GM11168 (cell line): ENCODE results near the gene MYO9A.

ENCODE experiments used
- in situ Hi-C: fragments of 300-500 bp; cut with MboI; formaldehyde crosslinking; loops from one replicate; pipeline ENCODE4 v1.12.0; 2022; ENCODE audit warnings: low sequenced_read_pairs; ENCODE audit not compliant: unreplicated experiment

Gene MYO9A

DNA sequence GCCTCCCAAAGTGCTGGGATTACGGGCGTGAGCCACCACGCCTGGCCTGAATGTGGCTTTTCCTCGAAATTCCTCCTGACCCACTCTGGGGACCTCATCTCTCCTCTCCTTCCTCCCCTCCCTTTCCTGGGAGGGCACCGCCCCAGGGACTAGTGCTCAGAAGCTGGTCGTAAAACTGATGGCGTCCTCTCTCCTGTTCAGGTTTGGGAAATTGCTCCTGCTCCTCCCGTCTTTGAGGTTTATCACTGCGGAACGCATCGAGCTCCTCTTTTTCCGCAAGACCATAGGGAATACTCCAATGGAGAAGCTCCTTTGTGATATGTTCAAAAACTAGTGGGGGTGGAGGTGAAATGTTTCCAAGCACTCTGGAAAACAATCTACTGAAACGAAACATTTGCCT is 300.6 kb downstream of the MYO9A start:
- in situ Hi-C loops, result no loop called here

DNA sequence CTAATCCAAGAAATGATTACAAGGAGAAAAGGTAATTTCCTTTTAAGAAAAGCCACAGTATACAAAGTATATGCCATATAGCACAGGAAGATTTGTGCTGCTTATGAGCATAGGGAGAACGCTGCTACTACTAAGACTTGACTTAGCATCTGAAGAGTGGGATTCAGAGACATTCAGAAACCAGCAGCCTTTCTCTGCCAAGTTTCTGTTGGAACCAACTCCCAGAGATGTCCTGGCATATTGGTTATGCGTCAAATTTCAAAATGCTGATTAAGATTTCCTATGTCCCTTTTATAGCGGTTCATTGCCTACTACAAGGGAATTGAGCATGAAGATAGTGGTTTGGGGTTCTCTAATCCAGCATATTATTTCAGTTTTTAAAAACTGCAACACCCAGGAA is 302.6 kb downstream of the MYO9A start:
- in situ Hi-C loops, result no loop called here

DNA sequence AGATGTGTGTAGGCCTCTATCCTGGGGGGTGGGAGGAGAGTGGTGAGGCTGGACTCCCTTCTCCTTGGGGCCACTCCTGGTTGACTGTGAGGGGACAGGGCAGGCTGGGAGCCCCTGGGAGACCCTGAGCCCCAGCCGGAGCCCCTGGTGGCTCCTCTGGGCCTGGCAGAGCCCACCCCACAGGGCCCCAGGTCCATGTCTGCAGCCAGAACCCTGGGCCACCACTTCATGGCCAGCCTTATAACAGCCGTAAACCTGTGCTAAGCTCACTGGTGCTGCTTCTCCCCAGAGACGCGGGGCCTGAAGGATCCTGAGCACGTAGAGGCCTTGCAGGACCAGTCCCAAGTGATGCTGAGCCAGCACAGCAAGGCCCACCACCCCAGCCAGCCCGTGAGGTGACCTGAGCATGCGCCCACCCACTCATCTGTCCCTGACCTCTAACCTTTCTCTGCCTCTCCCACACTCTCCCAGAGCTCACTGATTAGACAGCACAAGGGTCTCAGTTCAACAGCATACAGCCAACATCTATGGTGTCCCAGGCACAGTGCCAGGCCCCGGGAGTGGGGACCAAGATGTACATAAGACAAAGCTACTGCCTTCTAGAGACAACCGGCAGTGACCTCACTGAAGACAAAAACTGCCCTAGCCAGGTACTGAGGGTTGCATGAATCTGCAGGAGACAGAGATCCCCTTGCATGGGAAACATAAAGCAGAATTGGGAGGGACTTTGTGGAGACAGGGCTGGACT is 304.1 kb downstream of the MYO9A start:
- in situ Hi-C loops, result no loop called here

DNA sequence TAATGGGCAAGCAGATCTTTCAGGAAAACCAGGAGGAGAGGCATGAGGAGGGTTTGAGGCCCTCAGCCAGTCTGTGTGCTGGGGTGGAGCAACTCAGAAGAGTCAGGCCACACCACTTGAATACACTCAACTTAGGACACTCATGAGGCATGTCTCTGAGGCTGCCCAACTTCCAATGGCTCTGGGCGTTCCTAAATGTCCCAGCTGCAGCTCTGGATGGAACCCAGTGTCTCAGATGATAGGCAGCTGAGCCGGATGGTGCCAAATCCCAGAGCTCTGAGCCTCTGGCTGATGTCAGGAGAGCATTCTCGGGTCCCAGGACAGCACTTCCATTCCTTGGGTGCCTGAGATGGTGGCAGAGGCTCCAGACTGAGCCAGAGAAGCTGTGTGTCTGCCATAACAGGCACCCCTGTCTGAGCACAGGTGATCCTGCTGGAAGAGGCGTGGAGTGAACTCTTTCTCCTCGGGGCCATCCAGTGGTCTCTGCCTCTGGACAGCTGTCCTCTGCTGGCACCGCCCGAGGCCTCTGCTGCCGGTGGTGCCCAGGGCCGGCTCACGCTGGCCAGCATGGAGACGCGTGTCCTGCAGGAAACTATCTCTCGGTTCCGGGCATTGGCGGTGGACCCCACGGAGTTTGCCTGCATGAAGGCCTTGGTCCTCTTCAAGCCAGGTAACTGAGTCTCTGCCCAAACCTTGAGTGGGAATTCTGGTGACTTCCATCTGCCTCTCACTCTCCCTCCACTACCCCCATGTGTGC is 304.8 kb downstream of the MYO9A start:
- in situ Hi-C loops, result no loop called here

DNA sequence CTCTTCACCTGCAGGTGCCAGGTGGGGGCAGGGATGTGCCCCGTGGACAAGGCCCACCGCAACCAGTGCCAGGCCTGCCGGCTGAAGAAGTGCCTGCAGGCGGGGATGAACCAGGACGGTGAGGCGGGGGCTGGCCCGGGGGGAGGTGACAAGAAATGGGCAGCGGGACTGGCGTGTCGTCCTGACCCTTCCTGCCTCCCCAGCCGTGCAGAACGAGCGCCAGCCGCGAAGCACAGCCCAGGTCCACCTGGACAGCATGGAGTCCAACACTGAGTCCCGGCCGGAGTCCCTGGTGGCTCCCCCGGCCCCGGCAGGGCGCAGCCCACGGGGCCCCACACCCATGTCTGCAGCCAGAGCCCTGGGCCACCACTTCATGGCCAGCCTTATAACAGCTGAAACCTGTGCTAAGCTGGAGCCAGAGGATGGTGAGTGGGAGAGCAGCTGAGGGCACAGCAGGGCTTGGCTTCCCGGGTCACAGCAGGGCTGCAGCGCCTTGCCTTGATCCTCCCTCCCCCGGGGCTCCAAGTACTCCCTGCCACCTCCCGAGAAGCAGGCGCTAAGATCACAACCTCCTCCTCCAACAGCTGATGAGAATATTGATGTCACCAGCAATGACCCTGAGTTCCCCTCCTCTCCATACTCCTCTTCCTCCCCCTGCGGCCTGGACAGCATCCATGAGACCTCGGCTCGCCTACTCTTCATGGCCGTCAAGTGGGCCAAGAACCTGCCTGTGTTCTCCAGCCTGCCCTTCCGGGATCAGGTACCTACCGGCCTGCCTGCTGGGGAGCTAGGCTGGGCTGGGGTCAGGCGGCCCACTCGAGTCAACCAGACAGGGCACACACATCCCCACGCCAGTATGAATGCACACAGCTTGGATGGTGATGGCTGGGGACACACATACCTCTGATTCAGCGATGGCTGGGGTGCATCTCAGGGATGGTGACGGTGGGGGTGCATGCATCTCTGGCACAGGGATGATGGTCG is 305.9 kb downstream of the MYO9A start:
- in situ Hi-C loops, result no loop called here

DNA sequence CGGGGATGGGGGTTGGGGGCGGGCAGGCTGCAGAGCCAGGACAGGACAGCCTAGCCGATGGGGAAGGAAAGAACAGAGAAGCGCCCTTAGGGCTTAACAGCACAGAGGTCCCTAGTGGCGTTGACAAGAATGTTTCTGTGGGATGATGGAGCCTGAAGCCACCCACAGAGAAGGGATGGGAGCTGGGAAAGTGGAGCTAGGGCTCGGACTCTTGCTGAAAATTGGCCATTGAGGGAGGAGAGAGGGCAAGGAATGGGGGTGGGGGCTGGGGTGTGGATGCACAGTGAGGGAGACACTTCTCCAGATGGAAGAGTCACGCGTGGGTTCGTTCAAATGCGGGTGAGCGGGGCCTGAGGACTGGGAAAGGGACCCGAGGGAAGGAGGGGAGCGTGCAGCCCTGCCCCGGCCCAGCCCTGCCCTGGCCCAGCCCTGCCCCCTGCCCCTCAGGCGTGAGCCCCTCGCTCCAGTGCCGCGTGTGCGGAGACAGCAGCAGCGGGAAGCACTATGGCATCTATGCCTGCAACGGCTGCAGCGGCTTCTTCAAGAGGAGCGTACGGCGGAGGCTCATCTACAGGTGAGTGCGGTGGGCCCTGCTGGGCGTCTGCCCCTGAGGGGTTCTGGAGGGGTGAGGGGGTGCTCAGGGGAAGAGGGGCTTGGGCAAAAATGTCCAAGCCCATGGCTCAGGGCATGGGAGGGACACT is 306.8 kb downstream of the MYO9A start:
- in situ Hi-C loops, result no loop called here

DNA sequence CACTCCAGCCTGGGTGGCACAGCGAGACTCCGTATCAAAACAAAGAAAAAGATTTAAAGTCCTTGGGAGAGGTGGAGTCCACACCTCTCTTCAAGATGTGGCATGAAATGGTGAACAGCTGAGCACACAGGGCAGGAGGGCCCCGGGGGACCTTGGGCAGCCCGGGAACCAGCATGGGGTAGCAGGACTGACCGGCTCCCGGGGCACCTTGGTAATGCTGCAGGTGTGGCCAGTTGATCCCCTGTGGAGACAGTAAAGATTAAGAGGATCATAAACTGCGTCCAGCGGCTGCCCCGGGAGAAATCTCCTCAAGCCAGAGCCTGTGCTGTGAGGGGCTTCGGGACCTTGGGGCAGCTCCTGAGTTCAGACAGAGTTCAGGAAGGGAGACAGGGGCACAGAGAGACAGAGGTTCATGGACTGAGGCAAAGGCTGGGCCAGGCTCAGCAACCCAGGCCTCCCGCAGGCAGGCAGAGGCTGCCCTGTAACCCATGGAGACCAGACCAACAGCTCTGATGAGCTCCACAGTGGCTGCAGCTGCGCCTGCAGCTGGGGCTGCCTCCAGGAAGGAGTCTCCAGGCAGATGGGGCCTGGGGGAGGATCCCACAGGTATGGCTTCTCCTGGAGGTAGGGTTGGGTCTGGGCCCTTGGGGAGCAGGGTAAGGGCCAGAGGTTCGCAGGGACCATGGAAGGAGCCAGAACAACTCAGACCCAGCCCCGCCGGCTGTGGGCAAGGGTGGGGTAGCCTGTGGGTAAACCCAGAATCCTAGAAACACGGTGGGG is 307.5 kb downstream of the MYO9A start, which contains the start of gene NR2E3:
Gene NR2E3 (plus strand): TSS at position 299 of the 780 bp plus-strand sequence. CDS start 190 bp downstream, at position 489.
- in situ Hi-C loops, result no loop called here

DNA sequence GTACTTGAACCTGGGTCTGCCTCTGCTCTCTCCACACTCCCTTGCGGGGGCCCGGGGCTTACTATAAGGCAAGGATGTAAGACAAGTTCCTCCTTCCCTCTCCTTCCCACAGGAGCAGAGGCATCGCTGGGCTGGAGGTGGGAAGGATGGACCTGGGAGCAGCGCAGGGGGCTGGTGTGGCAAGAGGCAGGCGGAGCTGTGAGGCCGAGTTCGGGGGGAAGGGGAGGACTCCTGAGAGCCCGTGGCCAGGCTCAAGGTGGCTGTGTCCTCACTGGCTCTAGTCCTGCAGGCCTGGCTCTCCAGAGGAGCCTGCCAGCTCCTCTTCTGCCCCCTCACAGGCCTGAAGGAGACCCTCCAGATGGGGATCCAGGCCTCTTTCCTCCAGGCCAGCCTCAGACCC is 308.6 kb downstream of the MYO9A start:
- in situ Hi-C loops, result loop anchor here (10.0 kb wide), 1 partner anchor 335 kb away; no protein-coding TSS in a partner anchor

DNA sequence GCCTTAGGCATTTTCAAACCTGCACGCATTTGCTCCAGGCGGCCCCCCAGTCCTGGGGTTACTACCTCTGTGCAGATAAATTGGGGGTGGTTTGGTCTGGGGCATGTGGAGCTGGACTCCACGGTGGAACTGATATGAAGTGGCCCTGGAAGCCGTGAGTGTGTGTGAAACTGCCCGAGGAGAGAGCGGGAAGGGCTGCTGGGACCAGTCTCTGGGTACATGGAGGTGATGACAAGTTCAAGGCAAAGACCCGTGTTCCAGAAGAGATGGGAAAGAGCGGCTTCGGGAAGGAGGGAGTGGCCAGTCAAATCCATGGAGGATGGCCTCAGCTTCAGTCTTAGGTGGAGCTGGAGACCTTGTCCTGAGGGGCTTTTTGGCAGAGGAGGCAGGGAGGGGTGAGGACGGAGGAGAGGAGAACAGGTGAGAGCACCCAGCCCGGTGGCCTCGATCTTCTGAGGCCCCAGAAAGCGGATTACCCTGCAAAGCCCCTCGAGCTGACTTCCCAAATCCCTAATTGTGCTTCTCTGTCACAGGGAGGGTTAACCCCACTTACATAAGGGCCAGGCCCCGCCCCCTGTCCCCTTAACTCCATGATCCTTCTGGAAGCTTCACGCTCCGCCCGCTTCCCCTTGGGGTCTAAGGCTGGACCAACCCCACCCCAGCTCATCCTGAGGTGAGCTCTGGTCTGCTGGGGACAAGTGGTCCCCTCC is 309.5 kb downstream of the MYO9A start:
- in situ Hi-C loops, result loop anchor here (10.0 kb wide), 1 partner anchor 336 kb away; no protein-coding TSS in a partner anchor

DNA sequence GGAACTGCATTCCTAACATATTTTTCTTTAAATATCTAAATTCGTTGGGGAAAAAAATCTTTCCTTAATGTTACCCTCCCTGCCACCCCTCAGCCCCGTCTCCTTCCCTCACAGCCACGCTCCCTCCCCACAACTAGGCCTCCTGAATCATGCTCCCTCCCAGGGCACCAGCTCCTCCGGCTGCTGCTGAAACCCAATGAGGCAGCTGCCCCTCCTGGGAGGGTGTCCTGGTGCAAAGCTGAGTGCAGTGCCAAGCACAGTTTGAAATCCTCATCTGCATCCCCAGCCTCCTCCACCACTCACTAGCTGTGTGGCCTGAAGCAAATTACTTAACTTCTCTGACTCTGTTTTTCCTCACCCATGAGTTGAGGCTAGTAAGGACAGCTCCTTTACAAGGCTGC is 310.3 kb downstream of the MYO9A start:
- in situ Hi-C loops, result loop anchor here (10.0 kb wide), 1 partner anchor 337 kb away; no protein-coding TSS in a partner anchor

DNA sequence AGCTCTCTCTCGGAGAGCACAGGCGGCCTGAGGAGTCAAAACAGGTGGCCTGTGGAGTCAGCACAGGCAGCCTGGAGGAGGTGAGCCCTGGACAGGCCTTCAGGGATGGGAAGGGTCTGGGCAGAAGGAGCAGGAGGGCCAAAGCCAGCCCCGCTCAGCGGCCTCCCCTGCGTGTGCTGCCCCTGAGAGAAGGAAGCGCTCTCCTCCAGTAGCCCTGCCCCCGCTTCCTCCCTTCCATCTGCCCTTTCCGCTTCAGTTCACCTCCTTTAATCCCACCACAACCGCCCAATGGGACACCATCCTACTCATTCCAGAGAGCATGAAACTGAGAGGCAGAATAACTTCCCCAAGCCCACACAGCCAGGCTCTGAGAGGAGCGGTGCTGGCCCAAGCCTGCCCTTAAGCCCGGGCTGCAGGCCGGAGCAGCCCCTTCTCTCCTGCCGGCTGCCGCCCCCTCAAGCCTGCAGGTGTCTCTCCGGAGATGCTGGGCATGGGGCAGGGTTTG is 310.8 kb downstream of the MYO9A start:
- in situ Hi-C loops, result loop anchor here (10.0 kb wide), 1 partner anchor 338 kb away; no protein-coding TSS in a partner anchor

DNA sequence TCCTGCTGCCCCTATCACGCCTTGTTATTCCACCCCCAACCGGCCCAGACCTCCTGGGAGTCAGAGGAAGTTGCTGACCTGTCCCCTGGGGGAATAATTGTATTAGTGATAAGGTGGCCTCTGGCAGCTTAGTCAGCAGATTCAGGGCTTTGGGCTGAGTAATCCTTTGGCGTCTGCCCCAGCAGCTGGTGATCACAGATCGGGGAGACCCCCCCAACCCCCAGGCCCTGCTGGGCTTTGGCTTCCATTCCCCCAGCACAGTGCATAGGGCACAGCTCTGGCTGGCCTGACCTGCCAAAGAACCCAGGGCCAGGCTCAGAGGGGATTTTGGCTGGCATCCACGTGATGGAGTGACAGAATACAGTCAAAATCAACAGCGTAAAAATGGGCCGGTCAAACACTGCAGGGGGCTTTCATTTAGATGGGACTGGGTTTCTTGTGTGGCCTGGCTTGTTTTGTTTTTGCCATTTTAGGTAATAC is 311.5 kb downstream of the MYO9A start:
- in situ Hi-C loops, result loop anchor here (10.0 kb wide), 1 partner anchor 338 kb away; no protein-coding TSS in a partner anchor

DNA sequence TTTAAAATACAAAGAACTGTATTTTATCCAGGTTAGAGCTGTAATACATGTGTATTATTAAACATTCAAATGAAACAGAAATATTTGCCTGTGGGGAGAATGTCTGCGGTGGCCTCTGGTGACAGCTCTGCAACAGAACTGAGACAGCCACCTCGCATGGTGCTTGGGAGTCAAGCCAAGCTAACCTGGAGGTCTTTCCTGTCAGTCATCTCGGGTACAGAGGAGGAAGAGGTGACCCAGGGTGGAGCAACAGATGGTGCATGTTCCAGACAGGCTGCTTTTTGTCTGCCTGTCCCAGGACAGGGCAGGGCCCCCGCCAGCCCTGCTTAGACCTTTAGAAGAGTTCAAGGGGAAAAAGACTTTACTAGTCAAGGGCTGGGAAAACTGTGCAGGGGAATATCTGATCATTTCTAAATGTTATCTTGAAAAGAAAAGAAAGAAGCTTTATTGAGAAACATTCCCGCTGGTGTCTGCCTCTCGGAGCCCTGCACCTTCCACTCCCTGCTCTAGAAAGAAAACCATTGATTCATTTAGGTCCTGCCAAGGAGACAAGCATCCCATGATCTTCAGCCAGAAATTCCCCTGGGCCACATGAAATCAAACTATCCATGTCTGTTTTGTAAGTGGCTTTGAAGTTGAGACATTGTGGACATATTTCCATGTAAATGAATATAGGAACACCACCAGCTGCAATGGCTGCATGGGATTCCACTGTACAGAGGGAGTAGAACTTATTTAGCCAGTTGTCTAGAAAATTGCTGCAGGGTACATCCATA is 313.1 kb downstream of the MYO9A start:
- in situ Hi-C loops, result loop anchor here (5.0 to 10.0 kb wide), 2 partner anchors 48 to 340 kb away; no protein-coding TSS in a partner anchor

DNA sequence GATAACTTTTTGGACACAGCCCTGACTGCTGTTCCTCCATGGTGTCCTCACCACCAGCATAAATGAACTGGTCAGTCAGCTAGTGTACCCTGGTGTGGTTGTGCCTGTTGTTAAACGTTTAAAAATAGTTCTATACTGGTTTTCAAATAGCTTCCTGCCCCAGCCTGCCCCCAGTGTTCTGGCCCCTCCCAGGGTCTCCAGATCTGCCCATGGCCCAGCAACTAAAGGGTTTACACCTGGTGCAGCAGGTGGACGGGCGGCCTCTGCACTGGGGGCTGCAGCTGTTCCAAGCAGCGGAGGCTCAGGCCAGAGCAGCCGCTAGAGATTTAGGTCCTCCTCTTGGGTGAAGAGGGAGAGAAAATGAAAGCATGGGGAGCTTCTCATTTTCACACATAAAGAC is 313.7 kb downstream of the MYO9A start:
- in situ Hi-C loops, result loop anchor here (5.0 to 10.0 kb wide), 2 partner anchors 47 to 341 kb away; no protein-coding TSS in a partner anchor

DNA sequence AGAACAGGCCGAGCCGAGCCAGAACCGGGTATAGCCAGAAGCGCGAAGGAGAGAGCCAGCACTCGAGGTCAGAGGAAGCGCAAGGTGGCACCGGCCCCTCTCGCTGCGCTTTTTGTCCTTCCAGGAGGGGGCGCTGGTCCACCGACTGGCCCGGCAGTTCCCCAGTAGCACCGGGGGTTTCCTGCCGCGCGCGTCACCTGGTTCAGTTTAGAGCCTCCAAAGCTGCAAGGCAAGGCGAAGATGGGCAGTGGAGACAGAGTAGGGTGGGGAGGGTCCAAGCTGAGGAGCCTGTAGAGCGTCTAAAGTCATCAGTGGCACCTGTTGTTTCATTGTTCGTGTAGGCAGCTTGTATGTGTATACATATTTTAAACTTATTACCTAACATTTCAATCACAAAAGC is 315.2 kb downstream of the MYO9A start:
- in situ Hi-C loops, result loop anchor here (5.0 to 10.0 kb wide), 2 partner anchors 45 to 342 kb away; no protein-coding TSS in a partner anchor

DNA sequence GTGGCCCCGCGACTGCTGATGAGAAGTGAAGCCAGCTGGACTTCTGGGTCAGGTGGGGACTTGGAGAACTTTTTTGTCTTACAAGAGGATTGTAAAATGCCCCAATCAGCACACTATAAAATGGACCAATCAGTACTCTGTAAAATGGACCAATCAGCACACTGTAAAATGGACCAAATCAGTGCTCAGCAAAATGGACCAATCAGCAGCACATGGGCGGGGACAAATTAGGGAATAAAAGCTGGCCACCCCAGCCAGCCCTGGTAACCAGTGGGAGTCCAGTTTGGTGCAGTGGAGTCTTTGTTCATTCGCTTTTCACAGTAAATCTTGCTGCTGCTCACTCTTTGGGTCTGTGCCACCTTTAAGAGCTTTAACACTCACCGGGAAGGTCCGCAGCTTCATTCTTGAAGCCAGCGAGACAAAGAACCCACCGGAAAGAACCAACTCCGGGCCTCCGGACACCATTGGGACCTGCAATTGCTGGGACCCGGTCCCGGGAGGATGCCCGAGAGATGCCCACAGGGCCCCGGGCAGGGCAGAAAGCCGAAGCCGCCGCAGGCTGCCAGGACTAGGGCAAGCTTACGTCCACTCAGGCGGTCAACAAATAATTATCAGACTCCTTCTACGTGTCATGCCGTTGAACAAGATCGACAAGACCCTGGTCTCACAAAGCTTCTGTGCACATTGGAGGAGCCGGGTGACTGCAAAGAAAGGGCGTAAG is 315.9 kb downstream of the MYO9A start:
- in situ Hi-C loops, result loop anchor here (5.0 to 10.0 kb wide), 2 partner anchors 45 to 343 kb away; no protein-coding TSS in a partner anchor
